OCI-LY1 (cell line): ENCODE data around the gene RRN3.

ENCODE experiments used
- H2AFZ ChIP-seq: fragments of 200-600 bp; sonication (generic), shearing (Covaris generic); 2 replicates; pipeline ENCODE4 v1.6.0; 2014; ENCODE audit warnings: antibody characterized with exemption, mild to moderate bottlenecking, low read length
- H3F3A ChIP-seq: fragments of 200-600 bp; sonication (generic), shearing (Covaris generic); 2 replicates; pipeline ENCODE4 v1.6.0; 2014; ENCODE audit warnings: mild to moderate bottlenecking, antibody characterized with exemption, low read length, moderate library complexity; ENCODE audit not compliant: insufficient read depth
- H3K27ac ChIP-seq: fragments of 200-600 bp; sonication (generic); 2 replicates; pipeline ENCODE4 v1.5.1; 2014; ENCODE audit warnings: low read length, mixed run types, mild to moderate bottlenecking, low read depth; ENCODE audit not compliant: poor library complexity, severe bottlenecking
- H3K27me3 ChIP-seq: fragments of 200-600 bp; sonication (generic); 2 replicates; pipeline ENCODE4 v1.6.0; 2014; ENCODE audit warnings: antibody characterized with exemption, mild to moderate bottlenecking, low read length, moderate library complexity; ENCODE audit not compliant: insufficient read depth
- H3K36me3 ChIP-seq: fragments of 200-600 bp; sonication (generic); 2 replicates; pipeline ENCODE4 v1.6.1; 2014; ENCODE audit warnings: mild to moderate bottlenecking, antibody characterized with exemption, low read length, moderate library complexity, mixed read lengths; ENCODE audit not compliant: insufficient read depth
- H3K4me1 ChIP-seq: fragments of 200-600 bp; sonication (generic); 2 replicates; pipeline ENCODE4 v1.5.1; 2014; ENCODE audit warnings: mild to moderate bottlenecking, low read length, moderate library complexity; ENCODE audit not compliant: insufficient read depth, severe bottlenecking
- H3K4me2 ChIP-seq: fragments of 200-600 bp; sonication (generic), shearing (Covaris generic); 2 replicates; pipeline ENCODE4 v1.6.1; 2014; ENCODE audit warnings: low read length
- H3K4me3 ChIP-seq: fragments of 200-600 bp; sonication (generic); 2 replicates; pipeline ENCODE4 v1.5.1; 2014; ENCODE audit warnings: low read length, low read depth, mild to moderate bottlenecking, mixed read lengths; ENCODE audit not compliant: poor library complexity, severe bottlenecking
- H3K79me2 ChIP-seq: fragments of 200-600 bp; shearing (Covaris generic); 2 replicates; pipeline ENCODE4 v1.6.1; 2016; ENCODE audit warnings: mixed run types, low read length, mixed read lengths; ENCODE audit not compliant: insufficient read depth
- H3K9ac ChIP-seq: fragments of 200-600 bp; sonication (generic), shearing (Covaris generic); 2 replicates; pipeline ENCODE4 v1.6.1; 2014; ENCODE audit warnings: mild to moderate bottlenecking, low read length, mixed read lengths
- H3K9me2 ChIP-seq: fragments of 200-600 bp; sonication (generic), shearing (Covaris generic); 2 replicates; pipeline ENCODE4 v1.6.1; 2014; ENCODE audit warnings: low read depth, mild to moderate bottlenecking, low read length, mixed read lengths
- H3K9me3 ChIP-seq: fragments of 200-600 bp; shearing (Covaris generic); 2 replicates; pipeline ENCODE4 v1.6.1; 2014; ENCODE audit warnings: low read length, mixed read lengths
- H4K20me1 ChIP-seq: fragments of 200-600 bp; sonication (generic), shearing (Covaris generic); 2 replicates; pipeline ENCODE4 v1.6.0; 2016; ENCODE audit warnings: mild to moderate bottlenecking, low read length; ENCODE audit not compliant: insufficient read depth
- CTCF ChIP-seq: fragments of 200-600 bp; sonication (generic), shearing (Covaris generic); IDR thresholded peaks from 2 replicates; pipeline ENCODE4 v1.5.1; 2017; ENCODE audit warnings: mild to moderate bottlenecking, antibody characterized with exemption, low read length, moderate library complexity, mixed read lengths
- EZH2 ChIP-seq: fragments of 200-600 bp; sonication (generic), shearing (Covaris generic); IDR thresholded peaks from 2 replicates; pipeline ENCODE4 v1.8.0; 2017; ENCODE audit warnings: borderline replicate concordance, mixed run types, mild to moderate bottlenecking, antibody characterized with exemption, low read length, moderate library complexity, mixed read lengths

The RRN3 gene

GRCh38 chr16:15037003-15037402 lies 57.1 kb downstream of the RRN3 start:
- Histone ChIP-seq H3K4me3 (no peak overlapping the region), H2AFZ (no peak overlapping the region), H3K4me1 (peaks cover 6% of the 10 kb centered on the region), H3K9me2 (no peaks in the 10 kb centered on the region), H3F3A (no peaks in the 10 kb centered on the region), H3K27ac (no peak overlapping the region), H3K9ac (no peak overlapping the region), H4K20me1 (no peaks in the 10 kb centered on the region), H3K79me2 (no peaks in the 10 kb centered on the region), H3K4me2 (no peak overlapping the region), H3K27me3 (no peaks in the 10 kb centered on the region), H3K36me3 (peaks cover 94% of the 10 kb centered on the region), H3K9me3 (no peaks in the 10 kb centered on the region)
- TF ChIP-seq CTCF (no peak), EZH2 (no peak)

- Histone ChIP-seq H3K4me2 (no peak overlapping the region), H3K27me3 (no peaks in the 10 kb centered on the region), H3F3A (no peaks in the 10 kb centered on the region), H3K9me2 (no peaks in the 10 kb centered on the region), H3K9me3 (no peaks in the 10 kb centered on the region), H3K4me3 (no peak overlapping the region), H3K27ac (no peak overlapping the region), H3K9ac (no peak overlapping the region), H3K79me2 (no peaks in the 10 kb centered on the region), H2AFZ (no peak overlapping the region), H3K36me3 (peaks cover 89% of the 10 kb centered on the region), H4K20me1 (no peaks in the 10 kb centered on the region), H3K4me1 (peaks cover 6% of the 10 kb centered on the region)
- no peak for TF ChIP-seq CTCF
- TF ChIP-seq EZH2, result no peak
Measured at GRCh38 chr16:15035163-15035729, 58.8 kb downstream of the RRN3 start.

DNA sequence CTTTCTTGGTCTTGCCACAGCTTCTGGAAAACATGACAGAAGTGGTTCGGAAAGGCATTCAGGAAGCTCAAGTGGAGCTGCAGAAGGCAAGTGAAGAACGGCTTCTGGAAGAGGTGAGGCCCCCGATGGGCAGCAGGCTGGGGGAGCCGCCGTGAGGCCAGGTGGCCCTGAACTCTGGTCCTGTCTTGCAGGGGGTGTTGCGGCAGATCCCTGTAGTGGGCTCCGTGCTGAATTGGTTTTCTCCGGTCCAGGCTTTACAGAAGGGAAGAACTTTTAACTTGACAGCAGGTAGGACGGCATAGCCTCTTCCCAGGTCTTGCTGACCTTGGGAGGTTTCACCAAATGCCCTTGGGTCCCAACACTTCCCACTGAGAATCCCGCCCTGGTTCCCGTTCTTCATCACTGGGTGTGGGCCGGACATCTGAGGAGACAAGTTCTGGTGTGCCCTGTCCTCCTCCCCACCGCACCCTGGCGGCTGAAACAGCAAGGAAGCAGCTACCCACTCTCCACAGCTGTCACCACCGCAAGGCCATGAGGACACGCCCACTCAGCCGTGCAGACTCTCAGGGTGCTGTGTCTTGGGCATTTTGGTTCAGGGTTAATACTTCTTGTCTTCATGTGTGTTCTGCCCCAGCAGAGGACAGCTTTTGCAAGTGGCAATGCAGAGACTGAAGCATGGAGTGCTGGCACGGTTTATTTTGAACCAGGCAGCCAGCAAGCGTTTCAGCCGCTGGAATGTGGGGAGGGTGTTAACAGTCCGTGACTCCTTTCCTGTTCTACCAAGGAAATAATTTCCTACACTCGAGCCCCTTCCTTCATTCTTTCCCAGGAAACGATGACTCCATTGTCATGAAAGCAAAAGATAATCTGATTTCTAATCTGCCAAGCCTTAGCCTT lies 59.6 kb downstream of the RRN3 start:
- Histone ChIP-seq H3K9me2 (no peaks in the 10 kb centered on the region), H3K79me2 (no peaks in the 10 kb centered on the region), H3K9me3 (no peaks in the 10 kb centered on the region), H3K4me3 (no peak overlapping the region), H4K20me1 (no peaks in the 10 kb centered on the region), H3K36me3 (peaks cover 82% of the 10 kb centered on the region), H3F3A (no peaks in the 10 kb centered on the region), H3K4me2 (no peak overlapping the region), H2AFZ (no peak overlapping the region), H3K9ac (no peak overlapping the region), H3K27me3 (no peaks in the 10 kb centered on the region), H3K27ac (no peak overlapping the region), H3K4me1 (peaks cover 6% of the 10 kb centered on the region)
- TF ChIP-seq CTCF, result no peak
- no peak for TF ChIP-seq EZH2
